ENCODE measurements around the gene HTATIP2. TPM values are rescaled to one million over a fixed set of nuclear protein-coding genes. Genes with fewer than 3 reads are reported as not detected.

Gene HTATIP2
- total RNA-seq, 1 donor from 2014 or later: 52.8 TPM

Other genes starting within 250 kb of the HTATIP2 start
- not detected in 2 replicates for gene DBX1, start 203.2 kb upstream of the HTATIP2 start, total RNA-seq
- gene PRMT3, start 24.0 kb downstream of the HTATIP2 start, total RNA-seq: 21.4 and 23.8 TPM in 2 replicates
- not detected in 2 replicates for gene SLC6A5, start 235.9 kb downstream of the HTATIP2 start, total RNA-seq